Activated CD4-positive, alpha-beta T cell treated with anti-CD3 and anti-CD28 coated beads for 24 hours (primary cell): ENCODE measurements around the gene PLK2.

Experiments used
- DNase-seq, 2 donors: peaks; one replicate each; pipeline ENCODE4 v3.0.0-alpha.2; 2020; ENCODE audit warnings: low read depth in 2 of 2

Gene PLK2

DNA sequence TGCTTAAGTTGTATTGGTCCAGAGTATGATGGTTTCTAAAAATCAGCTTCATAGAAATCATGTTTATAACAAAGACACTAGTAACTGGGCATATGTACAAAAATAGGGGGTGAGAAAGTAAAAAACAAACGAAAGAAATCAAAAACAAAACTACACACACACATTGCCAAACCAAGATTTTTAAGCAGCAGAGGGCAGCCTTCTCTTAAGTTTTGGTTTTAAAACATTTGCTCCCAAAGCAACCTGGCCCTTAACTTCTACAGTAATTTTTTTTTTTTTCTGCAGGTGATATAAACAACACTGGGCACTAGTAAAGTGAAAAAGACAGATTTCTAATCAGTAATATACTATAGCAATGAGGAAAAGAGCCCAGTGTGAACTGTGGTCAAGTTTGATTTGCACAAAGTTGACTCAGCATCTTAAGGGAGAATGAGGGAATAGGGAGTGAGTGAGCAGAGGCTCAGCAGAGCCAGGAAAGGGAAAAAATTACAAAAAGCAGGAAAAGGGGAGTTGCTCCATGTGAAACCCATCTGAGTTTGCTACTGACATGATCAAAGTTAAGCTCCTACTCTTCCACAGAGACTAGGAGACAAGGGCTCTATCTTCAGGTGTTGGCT, 18.0 kb upstream of the PLK2 start:
- DNase-seq, result no peak

DNA sequence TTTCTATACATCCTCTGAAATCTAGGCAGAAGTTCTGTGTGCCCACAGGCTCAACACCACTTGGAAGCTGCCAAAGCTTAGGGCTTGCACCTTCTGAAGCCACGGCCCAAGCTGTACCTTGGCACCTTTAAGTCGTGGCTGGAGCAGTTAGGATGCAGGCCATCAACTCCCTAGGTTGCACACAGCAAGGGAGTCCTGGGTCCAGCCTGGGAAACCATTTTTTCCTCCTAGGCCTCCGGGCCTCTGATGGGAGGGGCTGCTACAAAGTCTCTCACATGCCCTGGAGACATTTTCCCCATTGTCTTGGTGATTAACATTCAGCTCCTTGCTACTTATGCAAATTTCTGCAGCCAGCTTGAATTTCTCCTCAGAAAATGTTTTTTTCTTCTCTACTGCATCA, 15.5 kb upstream of the PLK2 start:
- no peak for DNase-seq

DNA sequence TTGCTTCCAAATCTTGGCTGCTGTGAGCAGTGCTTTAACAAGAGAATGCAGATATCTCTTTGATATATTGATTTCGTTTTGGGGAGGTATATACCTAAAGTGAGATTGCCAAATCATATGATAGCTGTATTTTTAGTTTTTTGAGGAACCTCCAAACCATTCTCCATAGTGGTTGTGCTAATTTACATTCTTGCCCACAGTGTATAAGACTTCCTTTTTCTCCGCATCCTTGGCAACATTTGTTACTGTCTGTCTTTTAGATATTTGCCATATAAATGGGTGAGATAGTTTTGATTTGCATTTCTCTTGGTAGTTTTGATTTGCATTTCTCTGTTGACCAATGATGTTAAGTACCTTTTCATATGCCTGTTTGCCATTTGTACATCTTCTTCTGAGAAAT, 10.0 kb upstream of the PLK2 start:
- no peak for DNase-seq

DNA sequence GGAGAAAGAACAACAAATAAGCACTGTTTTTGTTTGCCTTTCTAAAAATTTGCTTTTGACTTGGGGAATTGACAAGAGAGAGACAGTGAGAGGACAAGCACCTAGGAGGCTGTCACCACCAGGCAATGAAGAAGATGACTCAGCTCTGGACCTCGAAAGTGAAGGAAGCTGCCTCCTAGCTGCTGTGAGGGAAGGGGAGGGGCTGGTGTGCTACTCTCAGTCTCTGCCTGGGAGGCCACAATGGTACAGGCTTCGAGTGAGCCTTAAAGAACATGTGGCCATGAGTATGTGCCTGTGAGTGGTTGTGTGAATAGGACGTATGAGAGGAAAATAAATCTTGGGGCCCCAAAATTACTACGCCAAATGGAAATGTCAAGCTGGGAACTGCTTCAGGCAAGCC, 7.1 kb upstream of the PLK2 start:
- DNase-seq, result no peak

DNA sequence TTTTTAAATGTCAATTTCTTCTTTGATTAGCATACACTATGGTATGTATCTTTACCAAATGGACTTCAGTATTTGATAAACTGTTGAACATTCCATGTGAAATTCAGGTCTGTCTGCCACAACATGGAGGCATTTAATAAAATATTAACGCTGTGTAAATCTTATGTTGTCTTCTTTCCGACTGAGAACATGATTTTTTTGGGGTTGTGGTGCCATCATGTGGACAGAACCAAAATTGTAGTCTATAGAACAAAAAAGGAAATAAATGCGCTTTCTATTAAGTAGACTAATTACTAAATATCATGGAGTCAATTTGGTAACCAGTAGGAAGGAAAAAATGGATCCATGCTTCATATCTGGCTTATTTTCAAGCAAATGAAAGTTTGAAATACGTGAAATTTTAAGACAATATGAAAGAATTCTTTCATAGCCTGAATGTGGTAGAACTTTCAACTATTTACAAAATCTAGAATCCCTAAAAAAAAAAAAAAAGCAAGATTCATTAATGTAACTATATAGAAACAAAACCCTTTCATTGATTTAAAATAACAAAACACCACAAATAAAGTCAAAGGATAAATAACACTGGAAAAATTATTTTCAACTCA, 2.8 kb upstream of the PLK2 start:
- peak in 1 of 2 donors; percentile 39 for DNase-seq

DNA sequence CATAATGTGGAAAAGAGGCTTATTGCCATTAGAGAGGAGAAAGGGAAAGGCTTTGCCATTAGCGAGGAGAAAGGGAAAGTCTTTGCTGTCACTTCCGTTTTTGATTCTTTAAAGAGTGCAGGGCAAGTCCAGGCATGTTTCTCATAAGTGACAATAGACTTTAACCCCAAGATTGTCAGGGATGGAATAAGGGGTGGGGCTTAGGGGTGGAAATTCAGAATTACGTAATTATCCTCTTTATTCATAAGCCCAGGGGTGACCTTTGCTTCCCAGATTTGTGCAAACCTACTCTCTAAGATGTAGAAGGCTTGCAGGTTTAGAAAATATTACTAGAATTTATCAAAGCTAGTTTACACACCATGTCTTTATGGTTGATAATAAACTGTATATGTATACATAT, 2.3 kb upstream of the PLK2 start:
- DNase-seq, result no peak

GRCh38 chr5:58460732-58461286, 923 bp upstream of the PLK2 start:
- peak; percentile 86 to 88 for DNase-seq

- DNase-seq, result no peak
Measured at GRCh38 chr5:58459146-58460001, 512 bp downstream of the PLK2 start.

- DNase-seq, result no peak
Measured at GRCh38 chr5:58458743-58459145, 1.1 kb downstream of the PLK2 start.

GRCh38 chr5:58458141-58458742, 1.6 kb downstream of the PLK2 start:
- DNase-seq, result no peak

DNA sequence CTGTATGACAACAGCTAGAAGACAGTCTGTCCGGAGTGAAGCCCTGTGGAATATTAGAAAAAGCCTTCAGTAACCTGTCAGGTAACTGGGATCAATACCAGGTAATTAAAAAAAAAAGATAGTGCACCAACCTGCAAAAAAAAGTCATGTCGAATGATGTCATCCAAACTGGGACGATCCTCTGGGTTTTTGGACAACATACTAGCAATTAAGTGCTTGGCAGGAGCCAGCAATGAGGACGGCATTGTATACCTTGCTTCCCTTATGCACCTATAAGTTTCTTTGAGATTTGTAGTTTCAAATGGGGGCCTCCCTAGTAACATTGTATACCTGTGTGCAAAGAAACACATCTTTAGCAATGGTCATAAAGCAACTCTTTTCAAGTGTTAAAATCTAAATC, 2.8 kb downstream of the PLK2 start:
- no peak for DNase-seq

DNA sequence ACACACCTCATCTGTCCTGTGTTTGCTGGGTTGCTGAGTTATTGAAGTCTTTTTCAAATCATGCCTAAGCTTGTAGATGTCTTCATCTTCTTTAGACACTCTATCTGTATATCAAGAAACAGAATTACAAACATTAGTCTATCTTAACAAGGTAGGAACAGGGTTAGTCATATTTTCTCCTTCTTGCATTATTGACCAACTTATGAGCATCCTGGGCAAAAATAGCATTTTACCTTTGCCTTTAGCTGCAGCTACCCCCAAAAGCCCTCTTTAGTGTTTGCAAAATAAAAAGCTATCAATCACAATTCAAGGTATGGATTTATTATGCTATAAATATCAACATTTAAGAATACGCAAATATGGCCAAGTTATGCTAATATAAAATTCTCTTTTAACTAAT, 3.4 kb downstream of the PLK2 start:
- no peak for DNase-seq

GRCh38 chr5:58456026-58456425, 3.9 kb downstream of the PLK2 start:
- no peak for DNase-seq

DNA sequence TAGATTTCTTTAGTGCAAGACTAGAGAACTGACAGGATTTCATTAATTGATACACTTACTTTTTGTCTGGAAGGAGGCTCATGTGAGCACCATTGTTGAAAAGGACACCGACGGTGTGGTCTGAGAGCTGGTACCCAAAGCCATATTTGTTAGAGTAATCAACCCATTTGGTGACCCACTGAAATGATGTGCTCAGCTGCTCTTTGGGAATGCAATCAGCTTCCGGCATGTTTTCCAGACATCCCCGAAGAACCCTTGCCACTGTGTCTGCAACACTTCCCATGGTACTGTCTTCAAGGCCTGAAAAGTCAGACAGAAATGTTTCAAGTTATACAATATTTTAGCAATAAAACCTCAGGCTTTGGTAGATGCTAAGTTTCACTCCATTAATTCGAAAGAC, 4.4 kb downstream of the PLK2 start:
- no peak for DNase-seq

- no peak for DNase-seq
Measured at GRCh38 chr5:58455066-58455465, 4.8 kb downstream of the PLK2 start.

GRCh38 chr5:58454025-58454424, 5.9 kb downstream of the PLK2 start:
- DNase-seq, result no peak

- no peak for DNase-seq
Measured at GRCh38 chr5:58453306-58453705, 6.6 kb downstream of the PLK2 start.

- DNase-seq, result no peak
Measured at GRCh38 chr5:58452566-58453258, 7.2 kb downstream of the PLK2 start.

- no peak for DNase-seq
Measured at GRCh38 chr5:58451732-58452565, 7.9 kb downstream of the PLK2 start.

DNA sequence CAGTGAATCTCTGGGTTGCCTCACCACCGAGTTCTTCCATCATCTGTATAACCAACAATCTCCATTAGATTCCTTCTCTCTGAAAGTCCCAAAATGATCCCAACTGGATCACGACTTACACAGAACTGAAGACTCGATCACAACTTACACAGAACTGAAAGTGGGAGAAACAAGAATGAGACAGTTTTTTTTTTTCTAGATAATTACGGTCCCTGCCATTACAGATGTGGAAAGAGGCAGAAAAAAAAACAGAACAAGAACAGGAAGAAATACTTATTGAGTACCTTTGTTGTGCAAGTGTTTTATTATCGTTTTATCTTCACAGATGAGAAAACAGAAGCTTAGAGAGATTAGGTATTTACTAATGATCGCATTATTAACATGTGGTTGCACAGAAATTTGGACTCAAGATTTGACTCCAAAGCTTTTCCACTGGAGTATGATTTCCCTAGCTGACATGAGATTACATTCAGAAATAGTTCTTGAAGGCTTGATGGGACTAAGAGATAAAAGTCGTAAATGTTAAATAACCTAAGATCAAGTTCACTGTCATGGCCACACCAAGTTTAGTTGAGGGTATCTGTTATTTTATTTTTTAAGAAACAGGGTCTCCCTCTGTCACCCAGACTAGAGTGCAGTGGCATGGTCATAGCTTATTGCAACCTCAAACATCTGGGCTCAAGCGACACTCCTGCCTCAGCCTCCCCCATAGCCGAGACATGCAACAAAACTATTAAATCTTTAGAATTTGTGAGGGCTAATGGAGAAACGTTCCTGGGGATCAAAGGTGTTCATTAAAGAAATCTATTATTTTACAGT, 8.9 kb downstream of the PLK2 start:
- DNase-seq, result no peak
